ENCODE data around the gene TEPSIN. TPM values are rescaled to one million over a fixed set of nuclear protein-coding genes. Genes with fewer than 3 reads are reported as not detected.
"Not testable (repeated sequence)": the region's sequence is repeated elsewhere in the genome, so short reads cannot be mapped to it uniquely, and the experiment has no call there.

TEPSIN gene
- total RNA-seq, 1 donor from 2014 or later: 13.1 TPM

GRCh38 chr17:81235822-81236740, 2.8 kb downstream of the TEPSIN start:
- no peak for ATAC-seq

DNA sequence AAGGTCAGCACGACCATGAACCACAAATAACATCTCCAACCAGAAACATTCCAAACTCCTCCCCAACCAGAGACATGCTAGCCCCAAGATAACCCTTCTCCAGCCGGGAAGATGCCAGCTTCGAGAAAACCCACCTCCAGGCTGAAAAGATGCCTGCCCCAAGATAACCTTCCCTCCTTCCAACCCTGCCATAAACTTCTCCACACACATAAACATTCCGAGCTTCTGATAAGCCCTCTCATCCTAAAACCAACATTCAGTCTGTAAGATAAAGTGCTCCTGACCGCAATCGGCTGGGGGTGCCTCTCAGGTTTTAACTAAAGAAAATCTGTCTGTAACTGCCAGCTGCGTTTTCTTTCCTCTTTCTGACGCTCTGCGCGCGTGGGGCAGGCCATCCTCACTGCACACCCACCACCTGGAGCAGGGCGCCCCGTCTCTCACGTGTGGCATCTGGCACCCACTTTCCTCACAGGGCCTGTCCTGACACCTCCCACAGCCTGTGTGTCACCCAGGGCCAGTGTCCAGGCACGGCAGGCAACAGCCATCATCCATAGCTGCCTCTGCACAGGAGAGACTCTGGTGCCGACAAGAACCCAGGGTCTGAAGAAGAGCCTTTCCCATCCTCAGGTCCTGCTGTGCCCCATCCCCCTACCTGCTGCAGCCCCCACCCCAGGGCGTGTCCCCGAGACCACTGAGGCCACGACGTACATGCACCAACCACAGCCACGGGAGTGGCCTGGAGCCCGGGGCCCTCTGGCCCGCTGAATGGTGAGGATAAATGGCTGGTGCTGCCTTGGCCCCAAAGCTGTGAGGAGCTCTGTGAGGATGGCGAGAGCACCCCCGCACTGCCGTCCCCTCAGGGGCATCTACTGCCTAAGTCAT, 3.7 kb downstream of the TEPSIN start:
- ATAC-seq: no peak

GRCh38 chr17:81234506-81234855, 4.4 kb downstream of the TEPSIN start:
- no peak for ATAC-seq

DNA sequence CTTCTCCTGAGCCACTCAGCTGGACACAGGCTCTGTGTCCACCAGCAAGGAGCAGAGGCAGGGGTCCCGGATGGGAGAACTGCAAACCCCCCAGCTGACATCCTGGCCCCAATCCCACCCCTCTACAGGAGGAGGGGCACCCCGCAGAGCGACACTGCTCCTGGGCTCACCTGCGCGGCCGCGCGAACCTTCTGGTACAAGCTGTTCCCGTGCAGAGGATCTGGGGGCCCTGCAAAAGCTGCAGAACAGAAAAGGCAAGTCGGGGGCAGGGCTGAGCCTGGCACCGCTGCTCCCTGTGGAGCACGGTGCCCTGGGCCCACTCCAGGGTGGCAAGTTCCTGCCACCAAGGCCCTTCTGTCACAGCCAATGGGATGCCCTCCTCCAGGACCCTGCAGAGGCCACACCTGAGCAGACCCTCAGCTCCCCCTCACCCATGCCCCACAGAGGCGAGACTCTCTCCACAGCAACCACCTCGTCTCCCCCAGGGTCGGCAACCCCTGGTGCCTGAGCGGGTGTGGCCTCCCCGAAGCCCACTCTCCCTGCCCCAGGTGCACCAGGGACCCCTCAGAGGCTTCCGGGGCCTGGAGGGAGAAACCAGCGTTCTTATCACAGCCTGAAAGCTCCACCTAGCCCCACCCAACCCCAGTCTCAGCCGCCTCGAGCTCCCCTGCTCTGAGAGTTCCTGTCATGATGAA, 4.9 kb downstream of the TEPSIN start:
- ATAC-seq: no peak

- no peak for ATAC-seq
Measured at GRCh38 chr17:81233316-81233715, 5.5 kb downstream of the TEPSIN start.

- no peak for ATAC-seq
Measured at GRCh38 chr17:81232616-81233241, 6.1 kb downstream of the TEPSIN start.

DNA sequence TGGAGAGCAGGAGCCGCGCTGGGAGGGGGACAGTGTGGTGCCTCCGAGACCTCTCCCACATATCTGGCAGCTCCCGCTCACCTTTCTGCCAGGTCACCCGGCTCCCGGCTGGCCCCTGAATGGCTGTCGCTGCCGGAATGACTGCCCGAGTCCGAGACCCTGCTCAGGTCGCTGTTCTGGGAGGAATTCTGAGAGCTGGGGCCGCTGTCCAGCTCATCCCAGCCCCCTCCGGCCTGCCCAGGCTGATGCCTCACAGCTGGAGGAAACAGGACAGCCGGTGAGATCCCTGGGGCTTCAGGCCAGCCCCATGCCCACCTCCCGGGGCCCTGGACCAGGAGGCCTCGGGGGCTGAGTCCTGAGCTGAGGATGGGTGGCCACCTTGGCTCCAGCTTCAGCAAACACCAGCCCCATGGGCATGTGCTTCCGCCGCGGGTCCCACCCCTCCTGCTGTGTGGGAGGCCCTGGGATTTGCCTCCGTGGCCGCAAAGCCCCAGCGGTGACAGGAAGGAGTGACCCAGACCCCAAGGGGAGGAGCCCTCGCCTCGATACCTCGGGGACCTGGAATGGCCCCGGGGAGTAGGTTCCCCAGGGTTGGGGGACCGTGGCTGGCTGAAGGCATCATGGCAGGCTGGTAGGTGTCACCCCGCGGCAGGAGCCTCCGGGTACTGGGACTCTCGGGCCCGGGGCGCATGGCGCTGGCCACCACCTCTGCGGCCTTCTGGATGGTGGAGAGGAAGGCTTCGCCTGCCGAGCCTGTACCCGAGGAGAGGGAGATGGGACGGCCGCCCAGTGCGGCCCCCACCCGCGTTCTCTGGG, 6.9 kb downstream of the TEPSIN start:
- no peak for ATAC-seq

DNA sequence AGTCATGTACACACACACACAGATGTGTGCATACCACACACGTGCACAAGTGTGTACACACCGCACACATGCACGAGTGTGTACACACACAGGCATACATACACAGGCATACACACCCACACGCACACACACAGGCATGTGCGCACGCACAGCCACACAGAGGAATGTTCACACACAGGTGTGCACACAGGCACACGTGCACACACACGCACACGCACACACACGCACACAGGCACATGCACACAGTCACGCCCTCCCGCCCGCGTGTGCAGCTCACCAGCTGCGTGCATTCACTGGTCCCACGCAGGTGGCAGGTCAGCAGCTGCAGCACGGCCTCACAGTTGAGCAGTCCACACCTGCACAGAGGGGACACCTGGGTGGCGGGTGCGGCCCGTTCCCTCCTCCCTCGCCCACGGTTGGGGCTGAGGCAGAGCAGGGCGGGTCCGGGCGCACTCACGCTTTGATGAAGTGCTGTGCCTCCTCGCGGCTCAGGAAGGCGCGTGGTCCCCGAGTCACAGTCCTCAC, 7.7 kb downstream of the TEPSIN start:
- ATAC-seq: no peak

DNA sequence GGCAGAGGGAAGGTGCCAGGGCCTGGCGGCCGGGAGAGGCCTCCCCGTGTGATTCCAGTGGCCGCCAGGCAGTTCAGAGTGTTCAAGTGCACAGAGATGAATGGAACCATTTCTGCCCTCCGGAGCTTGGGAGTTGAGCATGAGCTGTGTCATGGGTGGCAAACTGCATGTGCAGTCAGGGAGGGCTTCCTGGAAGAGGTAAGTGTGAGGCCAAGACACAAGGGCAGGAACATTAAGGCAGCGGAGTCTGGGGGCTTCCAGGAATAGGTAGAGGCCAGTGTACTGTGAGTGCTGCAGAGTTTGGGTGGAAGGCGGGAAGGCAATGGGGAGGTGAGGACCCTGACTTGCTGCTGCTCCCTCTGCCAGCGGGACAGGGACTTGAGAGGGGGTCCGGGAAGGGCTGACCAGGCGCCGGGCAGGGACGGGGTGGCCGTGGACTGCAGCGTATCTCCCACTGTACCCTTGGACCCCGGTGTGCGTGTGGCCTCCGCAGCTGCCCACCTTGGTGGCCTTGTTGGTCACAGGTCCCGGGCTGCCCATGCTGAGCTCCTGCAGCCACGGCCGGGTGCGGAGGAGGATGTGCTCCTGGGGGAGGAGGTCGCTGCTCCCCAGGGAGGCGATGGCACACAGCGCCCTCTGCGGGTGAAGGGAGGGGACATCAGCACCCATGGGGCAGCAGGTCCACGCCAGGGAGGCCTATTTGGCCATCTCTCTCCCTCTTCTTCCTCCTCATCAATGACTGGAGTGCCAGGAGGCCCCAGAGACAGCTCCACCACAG, 8.6 kb downstream of the TEPSIN start:
- peak; percentile 5 for ATAC-seq

- ATAC-seq: no peak
Measured at GRCh38 chr17:81229666-81229920, 9.3 kb downstream of the TEPSIN start.

GRCh38 chr17:81228834-81229665, 9.8 kb downstream of the TEPSIN start:
- ATAC-seq: peak; percentile 4

GRCh38 chr17:81228420-81228819, 10.4 kb downstream of the TEPSIN start:
- ATAC-seq: peak; percentile 3

- ATAC-seq: not testable (repeated sequence)
Measured at GRCh38 chr17:81227630-81228029, 11.2 kb downstream of the TEPSIN start.

DNA sequence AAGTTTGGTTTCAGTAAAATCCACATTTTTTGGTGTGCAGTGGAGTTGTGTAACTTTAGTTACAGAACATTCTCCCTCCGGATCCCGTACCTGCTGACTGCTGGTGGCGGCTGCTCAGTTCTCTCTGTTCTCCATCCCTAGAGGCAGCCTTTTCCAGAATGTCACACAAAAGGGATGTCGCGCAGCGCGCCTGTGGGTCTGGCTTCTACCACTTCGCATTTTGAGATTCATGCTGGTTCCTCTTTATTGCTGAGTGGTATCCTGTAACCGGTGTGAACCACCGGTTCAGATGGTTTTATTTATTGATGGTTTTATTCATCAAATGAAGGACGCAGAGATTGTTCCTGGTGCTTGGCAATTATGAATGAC, 15.1 kb downstream of the TEPSIN start:
- ATAC-seq: no peak

- ATAC-seq: peak; percentile 97
Measured at GRCh38 chr17:81222906-81223761, 15.7 kb downstream of the TEPSIN start, which contains the start of gene CEP131. CEP131 (minus strand) TSS chr17:81222965; CDS start chr17:81220056, 2,909 bp downstream.

- ATAC-seq: peak; percentile 2
Measured at GRCh38 chr17:81222620-81222905, 16.3 kb downstream of the TEPSIN start.

- ATAC-seq: peak; percentile 12
Measured at GRCh38 chr17:81221842-81222619, 16.8 kb downstream of the TEPSIN start.

DNA sequence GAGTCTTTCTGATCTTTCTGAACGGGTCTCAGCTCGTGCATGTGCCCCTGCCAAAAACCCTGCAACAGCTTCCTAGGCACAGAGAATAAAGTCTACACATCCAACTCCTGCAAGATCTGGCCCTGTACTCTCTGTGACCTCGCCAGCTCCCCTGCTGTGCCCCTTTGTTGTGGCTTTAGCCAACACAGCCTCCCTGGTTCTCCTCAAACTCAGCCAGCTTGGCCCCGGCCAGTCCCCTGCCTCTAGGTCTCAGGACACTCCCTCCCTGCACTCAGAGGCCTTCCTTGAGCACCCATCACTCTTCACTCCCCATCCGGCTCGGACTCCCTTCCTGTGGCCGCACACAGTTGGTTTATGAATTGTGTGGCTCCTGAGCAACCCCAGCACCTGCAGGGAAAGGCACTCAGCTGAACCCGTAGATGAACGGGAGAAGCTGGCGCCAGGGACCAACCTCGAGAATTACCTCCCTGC, 17.4 kb downstream of the TEPSIN start:
- no peak for ATAC-seq

All from esophagus mucosa (tissue), 1 donor.